GM10266 (cell line): ENCODE measurements around the gene ZNF839.

ENCODE experiments used
- DNase-seq: peaks from one replicate; pipeline ENCODE4 v3.0.0; 2012; ENCODE audit errors: extremely low spot score
- TF ChIP-seq, protein P1 (sequence below): IDR thresholded peaks from 2 replicates; pipeline ENCODE4 v1.5.1; 2012; ENCODE audit warnings: mild to moderate bottlenecking, low read depth; ENCODE audit not compliant: control insufficient read depth, insufficient read depth; ENCODE audit errors: missing control alignments

ZNF839 gene

DNA sequence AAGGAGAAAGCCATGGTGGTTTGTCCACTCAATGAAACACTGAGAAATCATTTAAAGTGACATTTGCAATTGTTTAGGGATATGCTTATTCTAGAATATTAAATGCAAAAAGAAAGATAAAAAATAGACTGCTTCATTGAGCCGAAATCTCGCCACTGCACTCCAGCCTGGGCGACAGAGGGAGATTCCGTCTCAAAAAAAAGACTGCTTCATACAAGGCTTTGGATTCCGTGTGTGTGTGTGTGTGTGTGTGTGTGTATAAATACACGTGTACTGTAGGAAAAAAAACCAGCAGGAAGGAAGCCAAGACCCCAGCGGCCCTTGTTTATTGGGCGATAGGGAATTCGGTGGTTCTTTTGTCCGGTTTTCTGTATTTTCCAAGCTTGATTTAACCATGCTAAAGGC, 3.2 kb upstream of the ZNF839 start:
- TF ChIP-seq, protein P1, sequence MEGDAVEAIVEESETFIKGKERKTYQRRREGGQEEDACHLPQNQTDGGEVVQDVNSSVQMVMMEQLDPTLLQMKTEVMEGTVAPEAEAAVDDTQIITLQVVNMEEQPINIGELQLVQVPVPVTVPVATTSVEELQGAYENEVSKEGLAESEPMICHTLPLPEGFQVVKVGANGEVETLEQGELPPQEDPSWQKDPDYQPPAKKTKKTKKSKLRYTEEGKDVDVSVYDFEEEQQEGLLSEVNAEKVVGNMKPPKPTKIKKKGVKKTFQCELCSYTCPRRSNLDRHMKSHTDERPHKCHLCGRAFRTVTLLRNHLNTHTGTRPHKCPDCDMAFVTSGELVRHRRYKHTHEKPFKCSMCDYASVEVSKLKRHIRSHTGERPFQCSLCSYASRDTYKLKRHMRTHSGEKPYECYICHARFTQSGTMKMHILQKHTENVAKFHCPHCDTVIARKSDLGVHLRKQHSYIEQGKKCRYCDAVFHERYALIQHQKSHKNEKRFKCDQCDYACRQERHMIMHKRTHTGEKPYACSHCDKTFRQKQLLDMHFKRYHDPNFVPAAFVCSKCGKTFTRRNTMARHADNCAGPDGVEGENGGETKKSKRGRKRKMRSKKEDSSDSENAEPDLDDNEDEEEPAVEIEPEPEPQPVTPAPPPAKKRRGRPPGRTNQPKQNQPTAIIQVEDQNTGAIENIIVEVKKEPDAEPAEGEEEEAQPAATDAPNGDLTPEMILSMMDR, result no peak
- DNase-seq, result no peak

DNA sequence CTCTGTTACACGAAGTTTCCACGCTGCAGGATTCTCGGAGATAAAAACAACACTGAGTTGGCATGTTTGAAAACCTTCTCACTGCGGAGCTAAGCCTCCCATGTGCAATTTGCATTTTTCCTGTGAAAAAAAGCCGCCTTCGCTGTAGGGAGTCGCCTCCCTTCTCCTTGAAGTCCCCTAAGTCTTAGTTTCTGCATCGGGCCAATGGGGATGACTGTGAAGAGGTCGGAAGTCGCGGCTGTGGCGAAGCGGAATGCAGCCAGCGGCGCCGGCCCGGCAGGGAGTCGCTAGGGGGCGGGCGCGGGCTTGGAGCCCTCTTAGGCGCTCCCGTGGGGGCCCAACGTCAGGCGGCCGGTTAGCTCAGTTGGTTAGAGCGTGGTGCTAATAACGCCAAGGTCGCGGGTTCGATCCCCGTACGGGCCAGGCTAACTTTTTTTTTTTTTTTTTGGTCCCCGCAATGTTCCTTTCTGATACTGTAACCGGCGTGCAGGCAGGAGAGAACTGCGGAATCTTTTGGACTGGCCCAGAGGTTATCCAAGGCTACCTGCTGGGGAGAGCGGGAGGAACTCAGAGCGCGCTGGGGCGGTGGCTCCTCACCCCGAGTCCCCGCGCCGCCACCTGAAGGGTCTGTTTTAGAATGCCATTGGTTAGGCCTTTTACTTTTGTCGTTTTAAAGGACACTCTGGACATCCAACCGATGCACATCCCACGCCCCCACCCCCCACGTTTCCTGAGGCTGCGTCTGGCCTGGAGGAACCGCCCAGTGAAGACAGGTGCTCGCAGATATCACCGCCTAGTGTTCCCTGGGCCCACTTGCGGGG, 2.6 kb upstream of the ZNF839 start:
- DNase-seq, result peak; percentile 95
- TF ChIP-seq, protein P1, result peak; percentile 95

DNA sequence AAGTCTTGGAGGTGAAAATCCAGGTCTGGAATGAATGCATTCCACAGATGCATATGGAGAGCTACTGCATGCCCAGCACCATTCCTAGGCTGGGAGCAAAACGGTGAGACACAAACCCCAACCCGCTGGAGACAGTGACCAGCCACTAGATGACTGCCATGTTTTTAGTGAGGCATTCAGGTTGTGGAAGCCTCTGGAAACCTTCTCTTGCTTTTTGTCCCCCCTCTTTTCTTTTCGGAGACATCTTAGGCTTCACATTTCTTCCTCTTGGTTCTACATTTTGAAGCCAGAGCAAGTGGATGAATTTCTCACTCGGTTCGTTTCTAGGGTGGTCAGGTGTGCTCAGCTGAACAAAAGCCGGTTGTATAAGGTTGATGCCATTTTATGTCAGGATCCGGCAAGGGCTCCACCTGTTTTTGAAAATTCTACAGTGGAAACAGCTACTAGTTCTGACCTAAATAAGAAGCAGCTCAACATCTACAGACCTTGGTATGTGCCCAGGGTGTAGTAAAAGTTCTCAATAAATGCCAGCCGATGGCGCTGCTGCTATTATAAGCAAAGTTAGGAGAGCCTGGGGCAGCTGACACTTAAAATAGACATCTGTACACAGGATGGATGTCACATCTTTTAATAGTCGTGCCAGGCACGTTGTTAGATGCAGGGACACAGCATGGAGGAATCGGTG, 1.8 kb upstream of the ZNF839 start:
- DNase-seq, result peak; percentile 57
- TF ChIP-seq, protein P1, result peak; percentile 36

DNA sequence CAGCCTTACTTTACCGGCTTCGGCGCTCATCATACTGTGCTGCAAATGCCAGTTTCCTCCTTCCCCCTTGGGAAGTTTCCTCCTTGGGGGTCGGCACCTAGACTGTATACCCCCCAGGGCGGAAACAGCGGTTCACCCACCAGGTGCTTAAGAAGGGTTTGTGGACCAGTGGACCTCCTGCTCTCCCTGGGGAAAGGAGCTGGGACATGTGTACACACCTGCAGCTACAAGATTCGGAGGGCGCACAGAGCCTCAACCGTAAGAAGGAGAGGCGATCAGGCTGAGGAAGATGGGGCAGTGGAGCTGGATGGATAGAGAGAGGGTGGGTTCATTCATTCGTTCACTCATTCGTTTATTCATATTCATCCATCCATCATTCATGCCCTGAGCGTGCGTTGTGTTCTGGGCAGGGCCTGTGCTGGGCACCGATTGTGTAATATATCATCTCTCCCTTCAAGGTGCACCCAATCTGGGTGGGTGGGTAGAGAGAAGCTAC, 717 bp upstream of the ZNF839 start:
- DNase-seq, result no peak
- TF ChIP-seq, protein P1, result no peak

DNA sequence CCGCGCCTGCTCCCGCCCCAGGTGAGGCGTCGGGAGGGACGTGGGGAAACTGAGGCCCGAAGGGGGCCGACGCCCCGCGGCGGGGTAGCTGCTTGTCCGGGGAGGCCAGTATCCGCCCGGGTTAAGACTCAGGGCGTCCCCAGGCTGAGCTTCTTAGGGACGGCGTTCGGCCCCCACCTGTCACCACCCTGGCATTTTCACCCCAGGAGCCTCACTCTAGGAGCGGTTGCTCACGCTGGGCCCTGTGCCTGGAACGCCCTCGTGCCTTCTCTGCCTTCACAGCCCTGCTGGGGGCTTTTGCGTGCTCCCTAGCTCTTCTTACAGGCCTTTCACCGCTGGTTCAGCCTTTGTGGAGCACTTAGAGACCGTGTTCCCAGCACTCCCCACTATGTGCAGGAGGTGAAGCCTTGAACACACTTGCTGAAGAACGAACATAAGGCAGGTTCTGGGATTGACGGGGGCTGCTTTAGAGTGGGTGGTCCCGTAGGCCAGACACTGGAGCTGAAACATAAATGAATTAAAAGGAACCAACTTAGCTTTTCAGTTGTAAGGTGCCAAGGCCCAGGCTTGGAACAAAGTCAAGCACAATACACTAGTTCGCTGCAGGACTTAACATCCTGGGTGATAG, 601 bp downstream of the ZNF839 start:
- peak; percentile 49 for DNase-seq
- TF ChIP-seq, protein P1, result no peak

DNA sequence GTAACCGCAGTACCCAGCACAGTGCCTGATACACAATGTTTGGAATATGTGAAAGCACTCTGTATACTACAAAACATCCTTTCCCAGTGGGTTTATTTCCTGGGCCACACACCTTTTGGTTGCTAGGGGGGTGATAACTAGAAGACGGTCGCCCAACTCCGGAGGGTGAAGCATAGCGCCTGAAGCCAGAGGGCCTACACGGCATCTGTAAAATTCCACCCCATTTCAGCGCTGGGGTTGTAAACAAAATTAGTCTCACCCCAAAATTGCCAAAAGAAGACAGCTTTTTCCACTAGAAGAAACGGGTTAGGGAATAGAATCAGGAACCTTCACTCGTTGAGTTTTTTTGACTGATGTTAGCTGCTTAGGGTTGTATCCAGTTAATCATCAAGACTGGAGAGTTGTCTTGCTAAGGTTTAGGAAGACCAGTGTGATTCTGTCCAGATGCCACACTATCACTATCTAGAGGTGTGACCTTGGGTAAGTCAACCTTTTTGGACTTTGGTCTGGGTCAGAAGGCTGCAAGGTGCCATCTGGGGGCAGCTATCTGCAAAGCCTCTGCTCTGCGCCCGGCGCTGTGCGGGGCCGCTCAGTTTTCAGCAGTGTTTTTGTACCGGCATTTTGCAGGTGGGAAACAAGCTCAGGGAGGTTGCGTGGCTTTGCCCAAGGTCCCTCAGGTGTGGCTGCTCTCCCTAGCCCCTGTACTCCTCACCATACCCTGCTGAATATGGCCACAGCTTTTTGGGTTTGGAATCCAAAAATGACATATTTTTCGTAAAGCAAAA, 1.3 kb downstream of the ZNF839 start:
- TF ChIP-seq, protein P1, result no peak
- DNase-seq, result no peak
